Measurements from ENCODE around the gene CDR2L. TPM values are rescaled to one million over a fixed set of nuclear protein-coding genes. Genes with fewer than 3 reads are reported as not detected.
"Not testable (repeated sequence)": the region's sequence is repeated elsewhere in the genome, so short reads cannot be mapped to it uniquely, and the experiment has no call there.

The CDR2L gene
- polyA plus RNA-seq, 4 donors: 7.4 to 9.7 (median 9.0) TPM

DNA sequence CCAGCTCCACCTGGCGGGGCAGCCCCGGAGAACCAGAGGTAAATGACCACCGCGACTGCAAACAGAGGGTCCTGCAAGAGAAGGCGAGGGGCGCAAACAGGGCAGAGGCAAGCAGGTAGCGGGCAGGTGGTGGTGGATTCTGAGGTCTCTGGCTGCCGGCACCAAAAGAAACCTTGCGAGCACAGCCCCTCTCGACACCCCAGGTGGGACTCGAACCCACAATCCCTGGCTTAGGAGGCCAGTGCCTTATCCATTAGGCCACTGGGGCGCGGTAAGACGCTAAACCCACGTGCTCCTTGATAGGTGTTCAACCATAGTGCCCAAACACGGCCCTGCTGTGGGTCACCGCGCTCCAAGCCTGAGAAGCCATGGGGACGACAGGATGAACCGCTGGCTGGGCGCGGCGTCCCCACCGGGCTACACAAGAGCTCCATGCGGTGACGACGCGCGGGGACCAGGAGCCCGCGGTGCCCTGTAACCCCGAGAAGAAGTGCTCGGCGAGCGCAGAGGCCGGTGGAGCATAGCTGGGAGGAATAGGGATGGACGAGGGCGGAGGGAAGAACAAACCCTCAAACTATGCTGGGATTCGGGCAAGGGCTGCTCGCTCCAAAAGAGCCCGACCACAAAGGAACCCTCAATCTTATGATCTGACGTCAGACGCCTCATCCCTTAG lies 46.9 kb downstream of the CDR2L start:
- DNase-seq (ENCODE audit: low read depth in 4 of 4, low spot score in 3 of 4): peak; percentile 75 to 83 (median 80)

- DNase-seq (ENCODE audit: low read depth in 4 of 4, low spot score in 3 of 4): no peak
Observed at GRCh38 chr17:75036643-75037268, 49.3 kb downstream of the CDR2L start.

DNA sequence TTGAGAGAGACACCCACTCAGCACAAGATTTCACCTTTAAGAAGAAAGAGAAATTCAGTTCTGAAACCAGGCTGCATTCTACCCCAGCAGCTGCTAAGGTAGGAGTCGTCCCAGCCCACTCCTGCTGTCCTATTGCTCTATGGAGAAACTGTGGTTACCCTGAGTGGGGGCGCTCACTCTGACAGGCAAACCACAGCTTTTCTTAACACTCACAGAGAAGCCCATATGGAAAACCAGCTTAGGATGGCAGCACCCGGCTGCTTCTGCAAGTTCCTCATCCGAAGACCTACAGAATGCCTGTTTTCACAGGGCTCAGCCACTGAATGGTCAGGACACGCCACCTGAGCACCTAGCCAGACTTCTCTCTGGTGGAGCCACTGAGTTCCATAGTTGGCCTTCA lies 51.8 kb downstream of the CDR2L start:
- DNase-seq (ENCODE audit: low read depth in 4 of 4, low spot score in 3 of 4): no peak

- DNase-seq (ENCODE audit: low read depth in 4 of 4, low spot score in 3 of 4): no peak
Observed at GRCh38 chr17:75041656-75042280, 54.3 kb downstream of the CDR2L start.

- DNase-seq (ENCODE audit: low read depth in 4 of 4, low spot score in 3 of 4): not testable (repeated sequence)
Observed at GRCh38 chr17:75043789-75044188, 56.4 kb downstream of the CDR2L start.

GRCh38 chr17:75044716-75045115 lies 57.3 kb downstream of the CDR2L start:
- no peak for DNase-seq (ENCODE audit: low read depth in 4 of 4, low spot score in 3 of 4)

- not testable (repeated sequence) for DNase-seq (ENCODE audit: low read depth in 4 of 4, low spot score in 3 of 4)
Observed at GRCh38 chr17:75045946-75046406, 58.5 kb downstream of the CDR2L start.

DNA sequence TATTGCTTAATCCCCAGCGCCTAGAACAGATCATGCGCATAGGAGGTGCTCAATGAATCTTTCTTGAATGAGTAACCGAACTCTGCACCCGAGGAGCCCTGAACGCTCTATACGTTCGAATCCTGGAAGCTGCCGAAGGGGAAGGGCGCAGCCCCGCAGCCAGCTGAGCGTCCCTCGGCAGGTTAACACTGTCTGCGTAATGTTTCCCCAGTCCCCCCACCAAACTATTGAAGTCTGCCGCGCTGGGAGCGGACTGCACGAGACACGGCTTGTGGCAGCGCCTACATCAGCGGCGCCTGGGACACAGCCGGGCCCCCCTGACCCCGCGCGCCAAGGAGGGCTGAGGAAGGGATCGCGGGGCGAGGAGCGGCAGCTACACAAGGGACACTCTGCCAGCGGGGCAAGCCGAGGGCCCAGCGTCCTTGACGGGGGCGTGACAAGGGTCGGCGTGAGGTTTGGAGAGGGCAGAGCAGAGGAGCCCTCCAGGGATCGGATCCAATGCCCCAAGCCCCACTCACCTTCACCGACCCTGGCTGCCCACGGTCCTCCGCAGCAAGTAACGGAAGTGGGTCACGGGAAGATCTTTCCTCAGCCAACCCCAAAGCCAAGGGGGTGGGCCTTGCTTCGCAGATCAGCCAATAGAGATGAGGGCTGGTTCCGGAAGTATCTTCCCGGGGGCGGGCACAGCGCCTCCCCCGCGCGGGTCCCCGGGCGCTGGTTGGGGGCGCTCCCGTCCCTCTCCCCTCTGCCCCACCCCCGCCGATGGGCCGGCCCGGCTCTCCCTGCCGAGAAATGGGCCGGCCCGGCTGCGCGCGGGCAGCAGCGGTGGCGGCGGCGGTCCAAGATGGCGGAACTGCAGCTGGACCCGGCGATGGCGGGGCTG lies 59.2 kb downstream of the CDR2L start, which contains the start of the genes ATP5PD and KCTD2:
TSS of gene ATP5PD (minus strand) at position 563 of the 883 bp plus-strand sequence. CDS start 4,319 bp downstream, outside the sequence.
TSS of gene KCTD2 (plus strand) at position 819 of the 883 bp plus-strand sequence. CDS start at position 845, 26 bp downstream.
- peak; percentile 89 to 93 (median 90) for DNase-seq (ENCODE audit: low read depth in 4 of 4, low spot score in 3 of 4)

DNA sequence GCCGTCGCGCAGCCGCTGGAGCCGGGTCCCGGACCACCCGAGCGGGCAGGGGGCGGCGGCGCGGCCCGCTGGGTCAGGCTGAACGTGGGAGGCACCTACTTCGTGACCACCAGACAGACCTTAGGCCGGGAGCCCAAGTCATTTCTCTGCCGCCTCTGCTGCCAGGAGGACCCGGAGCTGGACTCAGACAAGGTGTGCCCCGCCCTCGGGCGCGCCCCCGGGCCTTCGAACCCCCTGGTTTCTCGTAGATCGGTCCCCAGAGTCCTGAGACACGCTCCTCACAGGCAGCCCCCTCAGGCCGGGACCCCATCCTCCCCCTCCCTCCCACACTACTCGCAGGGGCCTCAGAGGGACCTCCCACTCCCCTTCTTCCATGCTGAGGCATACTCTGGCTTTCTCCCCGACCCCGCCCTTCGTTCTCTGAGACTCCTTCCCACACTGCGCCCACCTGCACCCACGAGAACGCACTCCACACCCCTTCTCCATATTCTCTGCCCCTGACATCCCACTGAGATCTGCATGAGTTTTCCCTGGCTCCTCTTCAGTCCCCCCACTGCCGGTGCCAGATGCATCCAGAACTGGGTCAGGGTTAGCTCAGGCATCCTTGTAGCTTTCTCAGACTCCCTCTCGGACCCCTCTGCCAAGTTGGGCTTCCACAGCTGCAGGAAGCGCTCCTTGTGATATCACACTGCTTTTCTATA lies 60.1 kb downstream of the CDR2L start:
- no peak for DNase-seq (ENCODE audit: low read depth in 4 of 4, low spot score in 3 of 4)

- no peak for DNase-seq (ENCODE audit: low read depth in 4 of 4, low spot score in 3 of 4)
Observed at GRCh38 chr17:75048249-75048878, 60.9 kb downstream of the CDR2L start.

DNA sequence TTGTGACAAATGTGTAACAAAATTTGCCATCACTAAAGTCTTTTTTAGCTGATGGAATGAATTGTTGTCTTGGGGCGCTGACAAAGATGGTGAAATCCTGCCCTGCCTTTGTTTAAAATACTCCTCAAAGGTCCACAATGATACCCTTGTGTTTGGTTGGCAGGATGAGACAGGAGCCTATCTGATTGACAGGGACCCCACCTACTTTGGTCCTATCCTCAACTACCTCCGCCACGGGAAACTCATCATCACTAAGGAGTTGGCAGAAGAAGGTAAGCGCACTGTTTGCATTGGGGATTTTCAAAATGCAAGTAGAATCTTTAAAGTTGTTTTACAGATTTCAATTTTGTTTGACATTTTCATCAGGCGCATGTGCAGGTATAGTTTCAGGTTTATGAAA lies 61.6 kb downstream of the CDR2L start:
- DNase-seq (ENCODE audit: low read depth in 4 of 4, low spot score in 3 of 4): no peak

GRCh38 chr17:75049706-75050105 lies 62.3 kb downstream of the CDR2L start:
- DNase-seq (ENCODE audit: low read depth in 4 of 4, low spot score in 3 of 4): no peak

GRCh38 chr17:75051941-75052340 lies 64.5 kb downstream of the CDR2L start:
- DNase-seq (ENCODE audit: low read depth in 4 of 4, low spot score in 3 of 4): no peak

Other genes with a start within 250 kb of the CDR2L start
- gene NHERF1, start 239.0 kb upstream of the CDR2L start, polyA plus RNA-seq (ENCODE audit: insufficient read length in 4 of 4): 100 to 1,000 TPM in 3 of 4 donors, 10 to 100 TPM in 1; 22.4 to 179 (median 151) TPM
- gene NAT9, start 211.3 kb upstream of the CDR2L start, polyA plus RNA-seq (ENCODE audit: insufficient read length in 4 of 4): 10 to 100 TPM; 40.1 to 57.4 (median 44.6) TPM
- under 1 TPM; 0.13 to 0.74 (median 0.27) TPM for gene GRIN2C, start 127.7 kb upstream of the CDR2L start, polyA plus RNA-seq (ENCODE audit: insufficient read length in 4 of 4)
- 10 to 100 TPM in 1 of 4 donors, 1 to 10 TPM in 3; 4.3 to 11.3 (median 6.1) TPM for gene FDXR, start 114.6 kb upstream of the CDR2L start, polyA plus RNA-seq (ENCODE audit: insufficient read length in 4 of 4)
- under 1 TPM in 2 of 4 donors, not detected in 2; 0.36 to 0.49 TPM for gene FADS6, start 94.0 kb upstream of the CDR2L start, polyA plus RNA-seq (ENCODE audit: insufficient read length in 4 of 4)
- gene USH1G, start 64.4 kb upstream of the CDR2L start, polyA plus RNA-seq (ENCODE audit: insufficient read length in 4 of 4): under 1 TPM; 0.48 to 0.82 (median 0.60) TPM
- gene OTOP2, start 63.4 kb upstream of the CDR2L start, polyA plus RNA-seq (ENCODE audit: insufficient read length in 4 of 4): under 1 TPM in 1 of 4 donors, not detected in 3; 0.08 TPM
- gene OTOP3, start 51.7 kb upstream of the CDR2L start, polyA plus RNA-seq (ENCODE audit: insufficient read length in 4 of 4): not detected
- gene HID1, start 14.9 kb upstream of the CDR2L start, polyA plus RNA-seq (ENCODE audit: insufficient read length in 4 of 4): 10 to 100 TPM in 3 of 4 donors, 1 to 10 TPM in 1; 5.4 to 19.6 (median 12.6) TPM
- 10 to 100 TPM; 19.1 to 29.5 (median 25.6) TPM for gene MRPL58, start 25.0 kb downstream of the CDR2L start, polyA plus RNA-seq (ENCODE audit: insufficient read length in 4 of 4)
- 100 to 1,000 TPM; 181 to 366 (median 314) TPM for gene ATP5PD, start 59.3 kb downstream of the CDR2L start, polyA plus RNA-seq (ENCODE audit: insufficient read length in 4 of 4)
- gene KCTD2, start 59.6 kb downstream of the CDR2L start, polyA plus RNA-seq (ENCODE audit: insufficient read length in 4 of 4): 10 to 100 TPM; 27.8 to 36.6 (median 31.1) TPM
- 10 to 100 TPM; 13.4 to 43.4 (median 23.9) TPM for gene SLC16A5, start 100.3 kb downstream of the CDR2L start, polyA plus RNA-seq (ENCODE audit: insufficient read length in 4 of 4)
- gene ARMC7, start 122.3 kb downstream of the CDR2L start, polyA plus RNA-seq (ENCODE audit: insufficient read length in 4 of 4): 10 to 100 TPM in 3 of 4 donors, 1 to 10 TPM in 1; 7.6 to 21.2 (median 16.0) TPM
- 10 to 100 TPM; 33.1 to 68.4 (median 48.5) TPM for gene NT5C, start 144.1 kb downstream of the CDR2L start, polyA plus RNA-seq (ENCODE audit: insufficient read length in 4 of 4)
- 100 to 1,000 TPM in 1 of 4 donors, 10 to 100 TPM in 3; 57.9 to 103 (median 92.5) TPM for gene JPT1, start 166.9 kb downstream of the CDR2L start, polyA plus RNA-seq (ENCODE audit: insufficient read length in 4 of 4)
- 100 to 1,000 TPM; 632 to 882 (median 751) TPM for gene SUMO2, start 195.3 kb downstream of the CDR2L start, polyA plus RNA-seq (ENCODE audit: insufficient read length in 4 of 4)
- 10 to 100 TPM; 57.1 to 75.1 (median 62.6) TPM for gene NUP85, start 218.0 kb downstream of the CDR2L start, polyA plus RNA-seq (ENCODE audit: insufficient read length in 4 of 4)